Measurements from ENCODE around the gene IL1B.

The IL1B gene

GRCh38 chr2:112850588-112850987 is 14.0 kb upstream of the IL1B start:
- H3K4me3 ChIP-seq (replicated peaks; ENCODE audit: low read depth, low read length) = no peak overlapping the region
- no peak for TF ChIP-seq CTCF (IDR thresholded peaks at IDR 0.05; ENCODE audit: low read length, missing control alignments)
- DNase-seq (ENCODE audit: low read depth) = no peak

- H3K4me3 ChIP-seq (replicated peaks; ENCODE audit: low read depth, low read length) = no peak overlapping the region
- no peak for TF ChIP-seq CTCF (IDR thresholded peaks at IDR 0.05; ENCODE audit: low read length, missing control alignments)
- no peak for DNase-seq (ENCODE audit: low read depth)
Measured at GRCh38 chr2:112849956-112850355, 13.4 kb upstream of the IL1B start.

DNA sequence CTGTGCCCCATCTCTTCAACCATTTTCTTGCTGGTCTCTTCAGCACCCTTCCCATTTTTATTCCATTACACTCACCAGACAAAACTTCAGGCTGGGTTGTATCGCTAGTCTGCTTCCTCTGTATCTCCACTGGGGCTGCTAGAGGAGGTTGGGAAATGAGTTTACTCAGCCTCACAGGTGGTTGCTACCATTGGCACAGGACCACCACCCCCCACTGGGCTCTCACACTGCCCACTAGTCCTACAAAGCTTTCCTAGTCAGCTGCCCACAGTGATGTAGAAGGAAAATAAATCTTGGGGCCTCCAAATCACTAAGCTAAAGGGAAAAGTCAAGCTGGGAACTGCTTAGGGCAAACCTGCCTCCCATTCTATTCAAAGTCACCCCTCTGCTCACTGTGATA is 12.3 kb upstream of the IL1B start:
- DNase-seq (ENCODE audit: low read depth) = no peak
- no peak for TF ChIP-seq CTCF (IDR thresholded peaks at IDR 0.05; ENCODE audit: low read length, missing control alignments)

GRCh38 chr2:112846031-112846430 is 9.5 kb upstream of the IL1B start:
- TF ChIP-seq CTCF (IDR thresholded peaks at IDR 0.05; ENCODE audit: low read length, missing control alignments) = no peak
- DNase-seq (ENCODE audit: low read depth) = no peak
- H3K4me3 ChIP-seq (replicated peaks; ENCODE audit: low read depth, low read length) = no peak overlapping the region

More for the DNA sequence above, 12.3 kb upstream of the IL1B start:
- no peak overlapping the region for H3K4me3 ChIP-seq (replicated peaks; ENCODE audit: low read depth, low read length)

DNA sequence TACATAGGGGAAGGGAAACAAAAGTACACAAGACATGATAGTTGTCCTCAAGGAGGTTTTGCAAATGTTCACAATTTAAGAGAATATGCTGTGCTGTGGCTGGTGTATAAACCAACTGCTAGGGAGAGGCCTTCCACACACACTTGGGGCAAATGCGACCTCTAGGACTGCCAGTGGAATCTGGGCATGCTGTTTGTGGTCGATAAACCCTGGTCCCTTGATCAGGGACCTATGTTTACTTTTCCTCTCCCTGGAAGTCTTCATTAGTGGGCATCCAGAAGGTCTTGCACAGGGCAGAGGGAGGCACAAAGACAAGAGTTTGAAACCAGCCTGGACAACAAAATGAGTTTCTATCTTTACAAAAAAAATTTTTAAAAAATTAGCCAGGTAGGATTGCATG is 7.3 kb upstream of the IL1B start:
- no peak for TF ChIP-seq CTCF (IDR thresholded peaks at IDR 0.05; ENCODE audit: low read length, missing control alignments)
- H3K4me3 ChIP-seq (replicated peaks; ENCODE audit: low read depth, low read length) = no peak overlapping the region
- DNase-seq (ENCODE audit: low read depth) = no peak

DNA sequence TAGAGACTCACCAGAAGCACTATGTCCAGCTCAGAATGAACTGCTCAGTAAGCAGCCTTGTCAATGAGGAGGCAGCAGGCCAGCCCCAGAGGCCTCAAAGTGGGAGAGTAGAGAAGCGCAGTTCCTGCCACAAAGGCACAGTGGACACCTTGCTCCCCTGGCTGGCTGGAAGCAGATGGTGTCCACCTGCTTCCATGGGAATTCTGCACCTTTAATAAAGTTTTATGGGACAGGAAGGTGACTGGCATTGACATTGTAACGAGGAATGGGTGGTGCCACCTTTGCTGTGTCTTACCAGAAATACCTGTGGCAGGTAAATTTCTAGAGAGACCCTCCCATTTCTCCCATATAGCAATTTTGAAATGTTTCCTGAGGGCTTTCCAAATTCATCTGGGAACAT is 6.7 kb upstream of the IL1B start:
- DNase-seq (ENCODE audit: low read depth) = no peak
- H3K4me3 ChIP-seq (replicated peaks; ENCODE audit: low read depth, low read length) = no peak overlapping the region
- no peak for TF ChIP-seq CTCF (IDR thresholded peaks at IDR 0.05; ENCODE audit: low read length, missing control alignments)

DNA sequence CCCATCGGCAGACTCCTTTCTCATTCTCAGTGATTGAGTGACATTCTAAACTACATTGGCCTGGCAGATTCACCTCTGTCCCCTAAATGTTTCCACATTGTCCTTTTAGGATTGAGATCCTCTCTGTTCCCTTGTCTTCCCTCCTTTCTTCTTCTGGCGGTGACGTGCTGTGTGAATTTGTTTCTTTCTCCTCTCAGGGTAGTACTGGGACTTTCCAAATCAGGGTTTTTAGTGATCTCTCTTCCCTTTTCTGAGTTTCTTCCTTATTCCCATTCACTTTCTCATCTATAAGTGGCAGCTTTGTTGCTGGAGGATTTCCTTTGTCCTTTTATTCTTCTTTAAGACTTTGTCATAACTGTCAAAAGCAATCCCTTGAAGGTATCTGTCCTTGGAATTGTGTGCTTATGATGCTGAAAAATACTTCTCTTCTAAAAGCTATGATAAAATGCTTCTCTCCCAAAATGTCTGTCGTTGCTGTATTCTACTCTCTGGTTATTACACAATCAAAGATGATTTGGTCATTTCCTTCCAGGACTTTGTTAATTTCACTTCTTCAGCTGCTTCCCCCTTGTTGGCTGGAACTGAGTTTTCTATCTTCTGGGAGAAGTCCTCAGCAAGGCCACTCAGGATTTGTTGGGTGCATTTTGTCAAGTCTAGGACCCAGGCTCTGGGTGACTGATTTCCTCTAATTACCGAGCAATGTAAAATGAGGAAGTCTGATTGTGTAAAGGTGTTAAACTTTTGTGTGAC is 4.9 kb upstream of the IL1B start:
- no peak overlapping the region for H3K4me3 ChIP-seq (replicated peaks; ENCODE audit: low read depth, low read length)
- no peak for TF ChIP-seq CTCF (IDR thresholded peaks at IDR 0.05; ENCODE audit: low read length, missing control alignments)
- peak; percentile 68 for DNase-seq (ENCODE audit: low read depth)

Measured in fibroblast of pulmonary artery (primary cell).